HG02884 (cell line): ENCODE measurements around the gene SH3PXD2A.
A peak's percentile ranks its signal among the peaks of the same experiment; 100 is the strongest.
"Not testable (repeated sequence)": the region's sequence is repeated elsewhere in the genome, so short reads cannot be mapped to it uniquely, and the experiment has no call there.

Experiments
- ATAC-seq: cut with Tn5 transposase; IDR thresholded peaks from one replicate; pipeline ENCODE4 v1.9.1; 2021; ENCODE audit warnings: mild to moderate bottlenecking, moderate library complexity; ENCODE audit not compliant: unreplicated experiment

The SH3PXD2A gene

DNA sequence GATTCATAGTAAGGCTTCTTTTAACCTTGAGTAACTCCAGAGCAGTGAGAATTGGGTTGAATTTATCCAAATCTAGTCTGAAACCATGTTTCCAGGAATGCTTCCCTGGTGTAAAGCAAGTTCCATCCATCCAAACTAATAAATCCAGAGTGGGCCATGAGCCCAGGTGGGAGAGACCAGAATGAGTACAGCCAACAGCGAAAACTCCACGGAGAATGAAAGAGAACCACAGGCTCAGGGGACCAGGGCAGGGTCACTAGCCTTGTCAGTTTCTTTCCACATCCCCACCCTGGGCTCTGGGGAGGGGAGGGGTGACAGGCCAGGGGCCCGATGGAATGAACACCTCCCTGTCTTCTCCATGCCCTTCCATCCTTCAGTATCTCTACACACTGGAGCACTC lies 181.8 kb downstream of the SH3PXD2A start:
- ATAC-seq = no peak

- ATAC-seq = no peak
Measured at GRCh38 chr10:103672345-103672744, 183.0 kb downstream of the SH3PXD2A start.

DNA sequence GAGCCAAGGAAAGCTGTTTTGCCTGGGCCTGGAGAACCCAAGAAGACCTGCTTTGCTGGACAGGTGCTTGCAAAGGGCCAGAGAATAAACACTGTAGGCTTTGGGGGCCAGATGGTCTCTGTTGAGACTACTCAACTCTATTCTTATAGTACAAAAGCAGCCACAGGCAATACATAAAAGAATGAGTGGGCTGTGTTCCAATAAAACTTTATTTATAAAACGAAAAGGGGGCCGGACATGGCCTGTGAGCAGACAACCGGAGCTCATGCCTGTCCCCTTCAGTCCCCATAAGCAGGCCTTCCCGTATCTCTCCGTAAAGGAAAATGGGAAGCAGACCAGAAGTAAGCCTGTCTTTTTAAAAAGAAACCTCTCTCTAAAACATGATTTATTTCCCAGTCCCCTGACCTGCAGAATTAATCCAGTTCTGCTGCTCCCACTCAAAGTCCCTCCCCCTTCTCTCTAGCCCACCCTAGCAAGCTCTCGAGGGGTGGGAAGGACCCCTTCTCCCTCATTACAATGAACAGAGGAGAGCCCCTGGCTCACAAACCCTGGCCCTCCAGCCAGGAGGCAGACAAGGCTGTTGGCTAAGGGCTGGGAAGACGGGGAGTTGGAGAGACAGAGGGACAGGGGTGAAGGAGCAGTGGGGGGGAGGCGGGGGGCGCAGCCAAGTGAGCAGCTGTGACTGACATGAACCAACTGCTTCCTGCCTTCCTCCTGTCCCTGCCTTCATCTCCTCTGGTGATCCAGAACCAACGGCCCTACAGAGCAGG lies 184.1 kb downstream of the SH3PXD2A start:
- ATAC-seq = no peak

GRCh38 chr10:103669944-103670343 lies 185.4 kb downstream of the SH3PXD2A start:
- no peak for ATAC-seq

DNA sequence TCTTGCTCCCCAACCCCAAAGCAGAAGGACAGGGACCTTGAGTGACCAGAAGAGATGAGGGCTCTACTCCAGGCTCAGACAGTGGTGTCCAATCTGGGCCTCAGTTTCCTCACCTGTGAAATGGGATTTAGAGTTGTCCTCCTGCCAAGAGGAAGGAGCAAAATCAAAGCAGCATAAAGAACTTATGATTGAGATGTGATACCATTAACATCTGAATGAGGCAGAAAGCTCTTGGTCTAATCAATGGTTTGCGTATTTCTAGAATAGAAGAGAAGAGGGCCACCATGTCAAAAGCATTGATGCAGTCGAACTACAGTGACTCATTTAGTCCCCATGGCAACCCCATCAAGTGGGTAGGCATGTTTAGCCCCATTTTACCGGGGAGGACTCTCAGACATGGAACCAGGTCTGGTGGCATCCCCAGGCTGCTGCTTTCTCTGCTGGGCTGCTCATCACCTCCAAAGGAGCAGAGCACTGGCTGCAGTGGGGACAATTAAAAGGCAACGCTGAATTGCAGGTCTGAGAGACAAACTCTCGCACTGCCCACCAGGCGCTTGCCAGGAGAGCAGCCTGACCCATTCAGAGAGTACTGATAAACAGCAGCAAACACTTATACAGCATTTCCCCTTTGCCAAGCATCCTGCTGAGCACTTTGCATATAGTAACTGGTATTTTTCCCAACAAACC lies 186.0 kb downstream of the SH3PXD2A start:
- no peak for ATAC-seq

GRCh38 chr10:103668351-103669242 lies 186.8 kb downstream of the SH3PXD2A start:
- no peak for ATAC-seq

DNA sequence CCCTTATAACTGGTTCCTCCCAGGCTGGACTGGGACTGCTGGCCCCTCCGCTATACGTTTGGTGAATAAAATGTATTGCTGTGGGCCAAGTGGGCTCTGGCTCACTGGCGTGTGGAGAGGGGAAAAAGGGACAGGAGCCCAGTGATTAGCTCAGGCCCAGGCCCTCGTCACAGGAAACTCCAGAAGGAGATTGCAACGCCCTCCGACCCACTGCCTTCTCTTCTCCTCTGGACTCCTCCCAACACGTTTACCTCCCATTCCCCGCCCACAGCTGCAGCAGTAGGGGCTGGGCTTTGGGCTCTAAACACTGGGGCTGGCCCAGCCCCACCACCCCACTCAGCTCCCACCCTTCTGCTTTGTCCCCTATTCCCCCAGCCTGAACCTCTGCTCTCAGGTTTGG lies 188.0 kb downstream of the SH3PXD2A start:
- ATAC-seq = no peak

DNA sequence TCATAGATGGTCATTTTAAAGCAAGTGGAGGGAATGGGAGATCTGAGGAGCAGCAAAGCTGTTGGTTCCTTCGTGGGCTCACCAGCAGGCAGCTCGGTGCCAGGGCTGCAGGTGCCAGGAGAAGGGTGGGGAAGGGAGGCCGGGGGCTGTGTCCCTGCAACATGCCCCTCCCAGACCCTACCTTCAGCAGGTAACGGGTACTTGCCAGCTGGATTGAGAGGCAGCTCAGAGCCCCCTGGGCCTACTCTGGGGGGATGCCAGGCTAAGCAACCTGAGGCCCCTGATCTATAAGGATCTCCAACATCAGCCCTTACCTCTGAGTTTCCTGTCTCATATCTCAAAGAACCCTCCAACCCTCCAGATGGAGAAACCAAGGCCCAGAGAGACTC lies 188.6 kb downstream of the SH3PXD2A start:
- ATAC-seq = no peak

GRCh38 chr10:103666087-103666761 lies 189.2 kb downstream of the SH3PXD2A start:
- ATAC-seq = no peak

- ATAC-seq = no peak
Measured at GRCh38 chr10:103665162-103665889, 190.1 kb downstream of the SH3PXD2A start.

- no peak for ATAC-seq
Measured at GRCh38 chr10:103663802-103664201, 191.6 kb downstream of the SH3PXD2A start.

DNA sequence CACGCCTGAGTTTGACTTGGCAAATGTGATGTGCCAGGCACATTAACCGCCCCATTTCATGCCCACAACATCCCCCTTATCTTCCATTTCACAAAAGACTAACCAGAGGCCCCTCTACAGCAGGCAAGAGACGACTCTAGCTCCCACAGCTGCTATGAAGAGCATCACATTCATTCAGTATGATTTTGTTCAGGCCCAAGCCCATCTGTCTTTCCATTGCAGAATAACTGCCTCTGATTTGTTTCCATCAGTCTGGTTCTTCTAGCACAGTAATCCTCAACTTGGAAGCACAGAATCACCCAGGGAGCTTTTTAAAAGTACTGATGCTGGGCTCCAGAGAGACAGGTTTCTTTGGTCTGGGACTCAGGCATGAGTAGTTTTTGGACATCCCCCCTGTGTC lies 192.1 kb downstream of the SH3PXD2A start:
- no peak for ATAC-seq

DNA sequence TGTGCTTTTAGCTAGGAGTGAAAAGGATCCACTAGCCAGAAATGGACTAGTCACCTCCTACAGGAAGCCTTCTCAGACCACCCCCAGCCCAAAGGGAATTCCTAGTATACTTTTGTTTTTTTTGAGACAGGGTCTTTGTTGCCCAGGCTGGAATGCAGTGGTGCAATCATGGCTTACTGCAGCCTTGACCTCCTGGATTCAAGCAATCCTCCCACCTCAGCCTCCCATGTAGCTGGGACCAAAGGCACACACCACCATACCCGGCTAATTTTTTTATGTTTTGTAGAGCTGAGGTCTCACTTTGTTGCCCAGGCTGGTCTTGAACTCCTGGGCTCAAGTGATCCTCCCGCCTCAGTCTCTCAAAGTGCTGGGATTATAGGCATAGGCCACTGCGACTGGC lies 192.7 kb downstream of the SH3PXD2A start:
- not testable (repeated sequence) for ATAC-seq

DNA sequence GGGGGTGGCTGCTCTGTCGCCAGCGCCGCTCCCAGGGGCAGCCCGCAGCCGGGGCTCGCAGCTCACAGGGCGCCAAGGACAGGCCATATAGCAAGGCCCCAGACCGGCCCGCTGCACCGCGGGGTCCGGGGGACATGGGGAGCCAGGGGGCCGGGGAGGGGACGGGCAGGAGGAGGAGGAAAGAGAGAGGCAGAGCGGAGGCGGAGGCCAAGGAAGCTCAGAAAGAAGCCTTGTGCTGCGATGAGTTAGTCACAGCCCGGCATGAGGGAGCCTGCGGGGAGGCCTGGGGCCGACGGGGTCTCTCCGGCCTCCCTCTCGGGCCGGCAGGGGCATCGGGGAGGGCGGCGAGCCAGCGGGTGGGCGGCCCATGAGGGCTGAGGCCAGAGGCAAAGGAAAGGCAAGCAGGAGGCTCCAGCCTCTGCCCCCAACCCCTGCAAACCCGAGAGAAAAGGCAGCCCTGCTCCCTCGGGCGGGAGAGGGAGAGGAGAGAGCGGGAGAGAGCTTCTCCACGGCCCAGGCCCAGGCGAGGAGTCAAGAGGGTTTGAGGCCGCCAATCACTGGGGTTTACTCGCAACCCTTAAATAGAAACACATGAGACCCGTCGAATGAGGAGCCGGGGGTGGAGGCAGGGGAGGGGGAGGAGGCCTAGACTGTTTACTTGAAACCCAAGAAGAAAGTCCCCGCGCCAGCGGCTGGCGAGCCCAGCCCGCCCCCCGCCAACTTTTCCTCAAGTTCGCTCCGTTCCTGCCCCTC lies 194.0 kb downstream of the SH3PXD2A start:
- no peak for ATAC-seq

DNA sequence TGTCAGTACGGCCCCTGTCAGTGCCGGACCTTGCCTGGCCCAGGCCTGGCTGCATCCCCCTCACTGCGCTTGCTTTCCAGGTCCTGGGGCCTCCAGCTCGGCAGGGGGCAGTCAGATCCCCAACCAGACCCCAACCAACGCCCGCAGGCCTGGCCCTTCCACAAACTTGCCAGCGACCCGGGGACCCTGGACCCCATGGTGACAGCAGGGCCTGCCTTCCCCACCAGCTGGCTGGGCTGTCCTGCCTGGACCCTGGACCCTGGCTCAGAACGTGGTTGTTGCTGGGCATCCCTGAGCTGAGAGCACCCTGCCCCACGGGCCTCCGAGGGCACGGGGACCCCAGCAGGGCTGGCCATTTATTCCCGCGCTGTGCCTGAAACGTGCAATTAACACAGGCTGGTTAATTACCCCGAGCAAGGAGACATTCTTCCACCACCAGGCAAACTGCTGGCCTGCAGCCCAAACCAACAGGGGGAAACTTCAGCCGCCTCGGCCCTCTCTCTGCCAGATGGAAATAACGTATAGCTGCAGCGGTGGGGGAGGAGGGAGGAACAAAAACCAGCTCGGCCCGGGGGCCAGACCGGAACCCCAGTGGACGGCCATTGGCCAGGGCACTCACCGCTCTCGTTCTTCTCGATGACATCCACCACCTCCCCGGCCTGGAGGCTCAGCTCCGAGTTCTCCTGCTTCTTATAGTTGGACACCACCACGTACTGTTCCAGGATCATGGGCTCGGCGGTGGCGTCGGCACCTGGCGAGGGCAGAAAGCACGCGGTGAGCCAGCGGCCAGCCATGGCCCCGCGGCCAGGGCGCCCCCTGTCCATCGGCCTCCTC lies 194.8 kb downstream of the SH3PXD2A start:
- ATAC-seq = peak; percentile 32

- peak; percentile 81 for ATAC-seq
Measured at GRCh38 chr10:103659674-103660363, 195.6 kb downstream of the SH3PXD2A start.

DNA sequence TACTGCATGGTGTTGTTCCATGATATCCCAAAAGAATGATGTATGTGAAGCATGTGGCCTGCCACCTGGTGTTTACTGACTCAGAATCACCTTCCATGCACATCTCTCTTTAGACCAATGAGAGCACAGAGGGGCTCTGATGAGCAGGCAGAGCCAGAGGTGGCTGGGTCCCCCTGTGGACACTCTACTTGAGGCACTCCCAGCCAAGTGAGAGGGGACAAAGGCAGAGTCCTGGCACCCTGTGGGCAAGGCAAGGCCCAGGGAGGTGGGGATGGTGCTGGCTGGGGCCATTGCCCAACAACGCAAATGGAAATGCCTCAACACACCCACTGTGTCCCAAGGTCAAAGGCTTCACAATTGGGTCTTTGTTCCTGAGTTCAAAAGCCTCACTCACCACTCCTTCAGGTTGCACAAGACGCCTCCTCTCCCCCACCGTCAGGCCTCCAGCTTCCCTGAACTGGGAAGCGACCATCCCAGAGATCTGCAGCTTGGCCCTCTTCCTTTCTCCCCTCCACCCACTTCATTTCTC lies 197.3 kb downstream of the SH3PXD2A start:
- no peak for ATAC-seq

DNA sequence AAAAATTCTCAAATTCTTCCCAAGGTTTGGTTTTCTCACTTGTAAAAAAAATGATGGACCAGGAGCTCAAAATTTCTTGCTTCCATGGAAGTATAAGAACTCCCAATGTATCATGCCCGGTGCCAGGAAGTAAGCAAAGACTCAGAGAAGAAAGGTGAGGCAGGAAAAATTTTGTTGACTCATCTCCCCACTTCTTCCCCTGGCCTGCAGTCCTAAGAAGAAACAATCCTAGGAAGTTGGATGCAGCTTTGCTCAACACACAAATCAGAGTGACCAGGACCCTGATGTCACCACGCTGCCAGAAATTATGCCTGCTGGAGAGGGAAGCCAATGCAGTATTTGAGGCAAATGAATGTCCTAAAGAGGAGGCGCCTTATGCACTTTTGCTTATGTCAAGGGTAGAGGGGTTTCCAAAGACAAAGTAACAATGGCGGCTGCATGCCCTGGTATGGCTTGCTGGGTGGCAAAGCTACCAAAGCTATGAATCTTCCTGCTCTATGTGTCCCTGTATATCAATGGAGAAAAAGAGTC lies 198.2 kb downstream of the SH3PXD2A start:
- ATAC-seq = no peak
